Kidney glomerular epithelial cell (primary cell): ENCODE measurements around the gene EIF2B5.
"Not testable (repeated sequence)": the region's sequence is repeated elsewhere in the genome, so short reads cannot be mapped to it uniquely, and the experiment has no call there.

ENCODE experiments used
- DNase-seq: peaks from one replicate; lab custom pipeline; 2025; lab: John Stamatoyannopoulos, UW

Gene EIF2B5

DNA sequence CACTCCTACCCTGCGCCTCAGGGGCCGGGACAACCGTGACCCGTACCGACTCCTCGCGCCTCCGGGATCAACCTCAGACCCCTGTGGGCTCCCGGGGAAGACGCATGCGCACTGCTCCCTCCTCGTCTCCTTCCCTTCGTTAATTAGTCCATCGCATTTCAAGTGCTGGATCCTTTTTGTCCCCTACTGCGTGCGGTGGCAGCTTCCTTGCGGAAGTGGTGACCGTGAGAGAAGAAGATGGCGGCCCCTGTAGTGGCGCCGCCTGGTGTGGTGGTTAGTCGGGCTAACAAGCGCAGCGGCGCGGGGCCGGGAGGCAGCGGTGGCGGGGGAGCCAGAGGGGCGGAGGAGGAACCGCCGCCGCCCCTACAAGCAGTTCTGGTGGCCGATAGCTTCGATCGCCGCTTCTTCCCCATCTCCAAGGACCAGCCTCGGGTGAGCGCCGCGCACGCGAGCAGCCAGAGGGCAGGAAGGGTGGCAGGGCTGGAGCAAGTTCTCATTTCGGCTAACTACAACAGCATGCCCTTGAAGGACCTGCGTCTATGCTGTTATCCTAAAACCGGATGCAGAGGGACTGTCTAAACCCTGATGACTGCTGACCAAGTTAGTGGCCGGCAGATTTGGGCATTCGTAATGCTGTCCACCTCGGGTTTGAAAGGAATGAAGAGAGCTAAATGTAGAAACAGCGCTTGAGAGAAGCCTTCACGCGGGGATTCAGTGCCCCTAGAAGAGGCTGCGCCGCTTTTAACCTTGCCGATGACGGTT is at the start of gene EIF2B5:
EIF2B5 (plus strand) TSS at position 210 of the 762 bp plus-strand sequence; CDS start at position 238, 28 bp downstream.
- peak; percentile 82 for DNase-seq

DNA sequence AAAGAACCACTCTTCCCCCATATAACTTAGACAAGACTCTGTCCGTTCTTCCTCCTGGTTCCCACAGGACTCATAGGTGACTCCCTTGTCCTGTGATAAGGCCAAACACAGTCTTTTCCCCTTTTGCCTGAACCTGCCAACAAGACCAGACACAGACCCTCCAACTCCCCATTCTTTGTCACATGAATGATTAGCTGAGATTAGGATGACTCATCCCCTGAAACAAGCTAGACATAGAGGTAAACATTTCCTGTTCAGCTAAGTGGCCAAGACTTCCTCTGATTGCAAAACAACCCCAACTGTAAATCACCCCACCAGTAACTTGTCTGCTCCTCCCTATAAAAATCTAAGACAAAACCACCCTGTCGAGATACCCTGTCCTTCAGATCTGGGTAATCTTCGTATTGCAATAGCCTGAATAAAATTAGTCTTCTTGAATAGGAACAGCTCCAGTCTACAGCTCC is 49.7 kb upstream of the EIF2B5 start:
- DNase-seq = no peak

DNA sequence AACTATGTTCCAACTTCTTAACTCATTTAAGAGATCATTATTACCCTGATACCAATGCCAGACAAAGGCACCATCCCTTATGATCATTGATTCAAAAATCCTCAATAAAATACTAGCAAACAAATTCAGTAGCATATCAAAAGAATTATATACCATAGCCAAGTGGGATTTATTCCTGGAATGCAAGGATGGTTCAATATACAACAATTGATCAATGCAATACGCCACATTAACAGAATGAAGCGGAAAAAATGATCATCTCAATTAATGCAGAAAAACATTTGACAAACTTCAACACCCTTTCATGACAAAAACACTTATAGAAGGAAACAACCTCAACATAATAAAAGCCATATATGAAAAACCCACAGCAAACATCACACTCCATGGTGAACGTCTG is 43.0 kb upstream of the EIF2B5 start:
- no peak for DNase-seq

DNA sequence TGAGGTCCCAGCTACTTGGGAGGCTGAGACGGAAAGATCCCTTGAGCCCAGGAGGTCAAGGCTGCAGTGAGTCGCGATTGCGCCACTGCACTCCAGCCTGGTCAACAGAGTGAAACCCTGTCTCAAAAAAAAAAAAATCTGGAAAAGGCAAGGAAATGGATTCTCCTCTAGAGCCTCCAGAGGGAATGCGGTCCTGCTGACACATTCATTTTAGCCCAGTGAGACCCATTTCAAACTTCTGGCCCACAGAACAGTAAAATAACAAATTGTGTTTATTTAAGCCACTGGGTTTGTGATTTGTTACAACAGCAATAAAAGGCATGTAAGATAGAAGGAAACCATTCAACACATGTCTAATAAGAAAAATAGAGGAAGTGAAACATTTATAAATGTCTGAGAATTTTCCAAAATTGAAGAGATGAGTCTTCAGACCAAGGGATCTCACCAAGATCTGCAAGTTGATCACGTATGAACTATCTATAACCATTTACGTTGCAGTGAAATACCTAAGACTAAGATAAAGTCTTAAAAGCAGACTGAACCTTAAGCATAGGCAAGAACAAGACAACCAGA is 38.3 kb upstream of the EIF2B5 start, which contains the start of gene HTR3E:
HTR3E (plus strand) TSS at position 254 of the 573 bp plus-strand sequence. CDS start 466 bp downstream, outside the sequence.
- DNase-seq = no peak

DNA sequence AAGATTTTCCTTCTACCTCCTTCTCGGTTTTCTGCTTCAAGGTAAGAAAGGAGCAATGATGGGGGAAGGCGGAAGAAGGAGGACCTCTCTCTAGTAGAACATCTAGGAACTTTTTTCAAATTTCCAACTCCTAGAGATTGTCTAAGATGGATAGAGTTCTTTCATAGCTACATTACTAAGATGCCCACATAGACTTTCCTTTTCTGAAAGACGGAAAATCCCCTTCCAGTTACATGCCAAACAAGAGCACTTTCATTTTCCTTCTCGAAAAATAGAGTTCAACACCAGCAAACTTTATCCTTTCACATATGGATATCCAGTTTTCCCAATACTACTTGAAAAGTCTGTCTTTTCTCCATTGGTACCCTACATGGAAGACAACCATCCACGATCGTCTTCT is 37.6 kb upstream of the EIF2B5 start:
- DNase-seq = no peak

DNA sequence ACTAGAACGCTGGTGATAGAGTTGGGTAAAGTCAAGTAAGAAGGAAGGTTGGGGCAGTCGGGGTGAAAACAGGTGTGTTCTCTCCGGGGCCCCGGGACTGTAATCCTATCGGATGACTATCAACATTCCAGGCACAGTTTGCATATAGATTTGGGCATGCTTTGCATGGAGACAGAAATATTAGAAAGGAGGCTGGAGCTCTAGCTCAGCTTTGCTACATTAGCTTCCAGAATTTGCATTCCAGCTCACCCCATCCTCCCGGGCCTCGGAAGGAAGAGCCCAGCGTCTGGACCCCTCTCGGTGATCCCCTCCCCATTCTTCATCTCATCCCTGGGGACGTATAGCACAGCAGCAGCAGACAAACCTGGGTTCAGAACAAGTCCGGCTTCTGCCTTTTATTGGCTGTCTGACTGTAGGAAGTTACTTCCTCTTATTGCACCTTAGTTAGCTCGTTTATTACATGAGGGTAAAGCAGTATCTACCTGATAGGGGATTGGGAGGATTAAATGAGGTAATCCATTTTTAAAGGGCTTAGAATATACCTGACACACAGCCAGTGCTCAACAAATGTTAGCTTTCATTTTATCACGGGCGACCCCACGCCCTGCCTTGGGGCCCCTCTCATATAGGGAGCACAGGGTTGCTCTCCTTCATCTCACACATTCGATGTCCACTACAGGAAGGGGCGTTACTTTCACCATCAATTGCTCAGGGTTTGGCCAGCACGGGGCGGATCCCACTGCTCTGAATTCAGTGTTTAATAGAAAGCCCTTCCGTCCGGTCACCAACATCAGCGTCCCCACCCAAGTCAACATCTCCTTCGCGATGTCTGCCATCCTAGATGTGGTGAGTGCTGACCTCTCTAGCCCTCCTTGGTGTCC is 35.1 kb upstream of the EIF2B5 start:
- DNase-seq = no peak

DNA sequence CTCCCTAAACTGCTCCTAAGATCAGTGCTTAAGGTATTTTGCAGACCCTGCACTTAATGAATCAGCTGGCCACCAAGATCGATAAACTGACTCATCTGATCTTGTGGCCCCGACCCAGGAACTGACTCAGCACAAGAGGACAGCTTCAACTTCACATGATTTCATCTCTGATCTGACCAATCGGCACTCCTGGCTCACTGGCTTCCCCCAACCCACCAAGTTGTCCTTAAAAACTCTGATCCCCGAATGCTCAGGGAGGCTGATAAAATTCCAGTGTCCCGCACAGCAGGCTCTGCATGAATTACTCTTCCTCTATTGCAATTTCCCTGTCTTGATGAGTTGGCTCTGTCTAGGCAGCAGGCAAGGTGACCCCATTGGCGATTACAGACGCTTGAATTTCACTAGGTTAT is 24.8 kb upstream of the EIF2B5 start:
- DNase-seq = no peak

DNA sequence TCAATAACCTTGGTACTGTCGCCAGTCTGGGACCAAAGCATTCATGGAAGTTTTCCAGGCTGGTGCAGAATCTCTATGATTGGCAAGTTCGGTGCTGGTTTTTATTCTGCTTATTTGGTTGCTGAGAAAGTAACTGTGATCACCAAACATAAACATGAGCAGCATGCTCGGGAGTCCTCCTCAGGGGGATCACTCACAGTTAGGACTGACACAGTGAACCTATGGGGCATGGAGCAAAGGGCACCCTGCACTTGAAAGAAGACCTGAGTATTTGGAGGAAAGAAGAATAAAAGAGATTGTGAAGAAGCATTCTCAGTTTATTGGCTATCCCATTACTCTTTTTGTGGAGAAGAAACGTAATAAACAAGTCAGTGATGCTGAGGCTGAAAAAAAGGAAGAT is 19.1 kb upstream of the EIF2B5 start:
- DNase-seq = no peak

DNA sequence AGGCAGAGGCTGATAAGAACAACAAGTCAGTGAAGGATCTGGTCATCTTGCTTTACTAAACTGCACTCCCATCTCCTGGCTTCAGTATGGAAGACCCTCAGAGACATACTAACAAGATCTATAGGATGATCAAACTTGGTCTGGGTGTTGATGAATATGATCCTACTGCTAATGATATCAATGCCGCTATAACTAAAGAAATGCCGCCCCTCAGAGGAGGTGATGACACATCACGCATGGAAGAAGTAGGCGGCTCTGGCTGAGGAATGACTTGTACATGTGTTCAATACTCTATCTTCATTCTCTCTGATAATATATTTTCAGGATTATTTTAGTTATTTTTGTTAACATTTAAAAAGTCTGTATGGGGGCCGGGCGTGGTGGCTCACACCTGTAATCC is 17.5 kb upstream of the EIF2B5 start:
- no peak for DNase-seq

DNA sequence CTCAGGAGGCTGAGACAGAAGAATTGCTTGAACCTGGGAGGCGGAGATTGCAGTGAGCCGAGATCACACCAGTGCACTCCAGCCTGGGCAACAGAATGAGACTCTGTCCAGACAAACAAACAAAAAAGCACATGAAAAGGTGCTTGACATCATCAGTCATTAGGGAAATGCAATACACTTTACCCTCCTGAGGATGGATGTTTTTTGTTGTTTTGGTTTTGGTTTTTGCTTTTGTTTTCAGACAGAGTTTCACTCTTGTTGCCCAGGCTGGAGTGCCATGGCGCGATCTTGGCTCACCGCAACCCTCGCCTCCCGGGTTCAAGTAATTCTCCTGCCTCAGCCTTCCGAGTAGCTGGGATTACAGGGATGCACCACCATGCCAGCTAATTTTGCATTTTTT is 14.1 kb upstream of the EIF2B5 start:
- not testable (repeated sequence) for DNase-seq

DNA sequence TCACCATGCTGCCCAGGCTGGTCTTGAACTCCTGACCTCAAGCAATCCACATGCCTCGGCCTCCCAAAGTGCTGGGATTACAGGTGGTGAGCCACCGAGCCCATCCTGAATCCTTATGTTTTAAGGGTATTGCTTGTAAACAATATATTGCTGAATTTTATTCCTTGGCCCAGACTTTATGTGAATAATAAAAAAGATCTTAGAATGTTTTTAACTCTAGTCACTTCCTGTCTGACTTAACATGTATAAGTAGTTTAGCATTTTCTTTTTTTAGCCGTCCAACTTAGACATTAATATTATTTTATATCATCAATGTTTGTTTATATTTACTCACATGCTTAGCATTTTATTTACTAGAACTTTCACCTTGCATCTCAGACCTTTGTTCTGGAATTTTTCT is 9.2 kb upstream of the EIF2B5 start:
- DNase-seq = no peak

DNA sequence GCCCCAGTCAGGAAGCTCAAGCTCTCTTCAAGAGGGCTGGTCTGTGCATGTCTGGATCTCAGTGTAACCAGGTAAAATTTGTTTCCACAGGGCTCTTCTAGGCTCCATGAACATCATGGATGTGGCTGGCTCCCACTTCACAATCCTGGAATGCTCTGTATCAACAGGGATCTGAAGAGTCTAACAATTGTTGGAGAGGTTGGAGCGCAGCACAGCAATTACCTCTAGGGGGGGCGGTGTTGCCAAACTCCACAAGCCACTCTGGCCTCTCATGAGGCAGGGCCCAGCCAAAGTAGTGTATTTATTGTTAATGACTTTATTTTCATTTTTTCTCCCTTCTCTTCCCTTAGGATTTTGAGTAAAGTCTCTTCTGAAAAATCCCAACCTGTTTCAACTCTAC is 6.1 kb upstream of the EIF2B5 start:
- peak; percentile 7 for DNase-seq

DNA sequence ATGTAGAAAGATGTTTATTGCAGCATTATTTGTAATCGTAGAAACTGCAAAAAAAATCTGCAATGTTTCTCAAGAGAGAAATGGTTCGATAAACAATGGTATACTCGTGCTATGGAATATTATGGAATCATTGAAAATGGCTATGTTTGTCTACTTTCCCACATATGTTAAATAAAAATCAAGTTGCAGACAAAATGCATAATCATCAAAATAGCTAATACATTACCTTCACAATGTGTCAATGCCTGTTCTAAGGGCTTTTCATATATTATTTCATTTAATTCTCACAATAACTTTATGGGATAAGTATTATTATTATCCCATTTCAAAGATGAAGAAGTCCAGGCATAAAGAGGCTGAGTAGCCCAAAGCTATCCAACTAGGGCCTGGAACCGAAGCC is 2.2 kb upstream of the EIF2B5 start:
- DNase-seq = no peak

DNA sequence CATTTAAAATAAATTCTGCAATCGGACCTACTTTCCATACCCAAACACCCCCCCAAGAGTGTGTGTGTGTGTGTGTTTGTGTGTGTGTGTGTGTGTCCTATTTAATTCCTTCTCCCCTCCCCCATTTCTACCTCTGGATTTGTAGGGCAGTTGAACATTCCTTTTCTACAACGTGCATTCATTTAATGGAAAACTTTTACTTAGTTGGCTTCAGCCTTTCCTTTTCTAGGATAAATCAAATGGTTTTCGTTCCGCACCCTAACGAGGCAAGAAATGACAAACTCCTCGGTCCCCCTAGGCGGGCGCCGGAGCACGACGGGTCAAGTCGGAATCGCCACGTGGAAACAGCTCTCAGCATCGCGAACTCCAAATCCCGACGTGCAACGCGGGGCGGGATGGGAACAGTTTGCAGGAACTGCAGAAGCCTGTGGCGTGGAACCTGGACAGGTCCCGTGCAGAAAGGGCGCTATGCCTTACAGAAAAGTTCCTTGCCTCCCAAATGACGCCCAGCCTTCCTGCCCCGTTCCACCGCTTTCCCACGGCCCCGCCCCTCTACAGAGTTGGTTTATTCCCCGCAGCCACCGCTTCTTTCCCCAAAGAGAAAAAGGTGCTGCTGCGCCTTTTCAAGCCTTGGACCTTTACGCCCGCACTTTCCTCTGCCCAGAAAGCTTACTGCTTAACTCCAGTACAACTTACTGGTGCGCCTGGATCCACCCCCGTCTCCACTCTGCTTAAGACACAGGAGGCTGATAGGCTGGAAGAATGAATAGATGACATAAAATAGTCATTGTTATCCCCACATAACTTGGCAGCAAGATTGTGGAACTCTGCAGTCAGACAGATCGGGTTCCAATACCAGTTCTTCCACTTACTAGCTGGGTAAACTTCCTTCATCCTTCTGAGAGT is 1.1 kb upstream of the EIF2B5 start:
- DNase-seq = peak; percentile 71

DNA sequence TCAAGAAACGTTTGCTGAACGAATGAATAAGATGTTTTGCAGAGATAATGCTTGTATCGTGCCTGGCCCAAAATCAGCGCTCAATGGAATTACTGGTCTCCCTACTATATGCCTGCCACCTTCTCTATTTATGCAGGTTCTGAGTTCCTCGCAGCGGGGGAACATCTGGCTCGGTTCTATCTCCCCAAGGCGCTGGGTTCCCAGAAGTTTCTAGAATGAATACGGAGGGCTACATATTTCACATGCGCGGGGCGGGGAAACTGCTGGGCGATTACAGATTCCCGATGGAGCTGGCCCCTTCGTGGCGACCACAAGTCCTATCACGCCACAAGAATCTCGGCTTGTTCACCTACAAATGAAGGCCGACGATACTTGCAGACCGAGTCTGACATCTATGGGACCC is 411 bp upstream of the EIF2B5 start:
- peak; percentile 71 for DNase-seq

DNA sequence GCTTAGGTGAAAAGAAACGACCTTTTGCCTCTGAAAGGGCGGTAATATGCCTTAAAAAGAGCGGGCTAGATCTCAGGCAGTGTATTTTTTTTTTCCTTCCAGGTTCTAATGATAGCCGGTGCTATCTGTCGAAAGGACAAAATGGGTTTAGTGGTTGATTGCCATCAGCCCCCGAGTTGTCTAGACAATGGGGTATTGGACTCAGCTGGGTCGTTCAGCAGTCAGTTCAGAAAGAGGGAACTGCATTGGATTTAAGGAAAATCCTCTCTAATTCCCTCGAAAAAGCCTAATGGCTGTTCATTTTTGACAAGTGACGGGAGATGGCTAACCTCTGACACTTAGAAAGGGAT is 728 bp downstream of the EIF2B5 start:
- no peak for DNase-seq

DNA sequence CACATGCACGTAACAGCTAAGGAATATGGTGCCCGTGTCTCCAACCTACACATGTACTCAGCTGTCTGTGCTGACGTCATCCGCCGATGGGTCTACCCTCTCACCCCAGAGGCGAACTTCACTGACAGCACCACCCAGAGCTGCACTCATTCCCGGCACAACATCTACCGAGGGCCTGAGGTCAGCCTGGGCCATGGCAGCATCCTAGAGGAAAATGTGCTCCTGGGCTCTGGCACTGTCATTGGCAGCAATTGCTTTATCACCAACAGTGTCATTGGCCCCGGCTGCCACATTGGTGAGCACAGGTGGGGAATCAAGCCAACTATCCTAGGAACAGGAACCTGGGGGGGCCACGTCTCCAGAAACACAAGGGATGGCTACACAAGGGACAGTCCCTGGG is 5.3 kb downstream of the EIF2B5 start:
- no peak for DNase-seq

DNA sequence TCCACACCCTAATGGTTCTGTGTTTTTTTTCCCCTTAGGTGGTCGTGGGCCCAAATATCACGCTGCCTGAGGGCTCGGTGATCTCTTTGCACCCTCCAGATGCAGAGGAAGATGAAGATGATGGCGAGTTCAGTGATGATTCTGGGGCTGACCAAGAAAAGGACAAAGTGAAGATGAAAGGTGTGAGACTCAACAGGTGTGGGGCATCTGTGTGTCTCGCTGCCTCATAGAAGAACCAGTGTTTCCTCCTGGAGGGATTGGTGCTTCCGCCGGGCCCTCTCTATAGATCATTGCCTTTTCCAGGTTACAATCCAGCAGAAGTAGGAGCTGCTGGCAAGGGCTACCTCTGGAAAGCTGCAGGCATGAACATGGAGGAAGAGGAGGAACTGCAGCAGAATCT is 7.0 kb downstream of the EIF2B5 start:
- no peak for DNase-seq

DNA sequence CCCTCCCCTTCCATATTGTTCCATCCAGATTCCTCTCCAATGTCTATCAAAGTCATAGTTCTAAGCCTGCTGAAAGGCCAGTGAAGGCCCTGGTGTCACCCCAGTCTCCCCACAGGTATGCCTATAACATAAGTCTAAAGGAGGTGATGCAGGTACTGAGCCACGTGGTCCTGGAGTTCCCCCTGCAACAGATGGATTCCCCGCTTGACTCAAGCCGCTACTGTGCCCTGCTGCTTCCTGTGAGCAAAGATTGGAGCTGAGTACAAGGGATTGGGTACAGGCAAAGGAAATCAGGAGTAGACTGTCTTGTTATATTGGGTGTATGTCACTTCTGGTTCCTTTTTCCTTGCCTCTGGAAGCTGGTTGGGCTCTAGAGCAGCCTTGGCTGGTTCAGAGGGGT is 8.2 kb downstream of the EIF2B5 start:
- DNase-seq = no peak

DNA sequence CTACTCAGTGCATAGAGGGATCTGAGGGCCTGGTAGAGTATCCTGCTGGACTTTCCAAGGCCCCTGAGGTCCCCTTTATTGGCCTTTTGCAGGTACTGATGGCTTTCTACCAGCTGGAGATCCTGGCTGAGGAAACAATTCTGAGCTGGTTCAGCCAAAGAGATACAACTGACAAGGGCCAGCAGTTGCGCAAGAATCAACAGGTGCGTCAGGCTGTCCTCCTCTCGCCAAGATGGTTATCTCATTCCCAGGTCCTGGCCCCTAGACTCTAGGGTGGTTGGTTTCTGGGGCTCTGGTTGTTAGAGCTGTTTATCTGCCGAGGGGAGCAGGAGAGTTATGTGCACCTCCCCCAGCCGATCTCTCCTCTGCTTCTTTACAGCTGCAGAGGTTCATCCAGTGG is 9.3 kb downstream of the EIF2B5 start:
- no peak for DNase-seq

DNA sequence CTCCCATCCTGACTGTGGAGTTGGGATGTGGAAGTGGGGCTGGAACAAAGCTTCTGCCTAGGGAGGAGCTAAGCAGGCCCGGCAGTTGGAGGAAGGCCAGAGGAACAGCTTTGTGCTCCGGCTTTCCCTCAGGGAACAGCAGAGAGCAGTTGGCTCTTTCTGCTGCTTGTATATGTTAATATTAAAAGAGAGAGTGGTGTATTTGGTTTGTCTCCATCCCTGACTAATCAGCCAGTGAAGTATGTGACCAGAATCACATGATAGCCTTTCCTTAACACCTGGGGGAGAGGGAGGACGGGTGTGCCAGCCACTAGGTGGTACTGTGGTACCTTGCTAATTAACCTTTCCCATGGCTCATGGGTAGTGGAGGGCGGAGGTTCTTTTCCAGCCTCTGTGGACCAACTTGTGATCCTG is 10.0 kb downstream of the EIF2B5 start:
- peak; percentile 88 for DNase-seq
